HK-2 (cell line): ENCODE data around the gene ANXA2.
"Not testable (repeated sequence)": the region's sequence is repeated elsewhere in the genome, so short reads cannot be mapped to it uniquely, and the experiment has no call there.

ENCODE experiments used
- DNase-seq: peaks from one replicate; pipeline ENCODE4 v3.0.0-alpha.2; 2018; ENCODE audit not compliant: unreplicated experiment

Gene ANXA2

GRCh38 chr15:60343221-60343970 lies 54.4 kb downstream of the ANXA2 start:
- no peak for DNase-seq

- DNase-seq: no peak
Observed at GRCh38 chr15:60340207-60340921, 57.4 kb downstream of the ANXA2 start.

- no peak for DNase-seq
Observed at GRCh38 chr15:60339236-60339635, 58.5 kb downstream of the ANXA2 start.

GRCh38 chr15:60338810-60339209 lies 59.0 kb downstream of the ANXA2 start:
- no peak for DNase-seq

- DNase-seq: no peak
Observed at GRCh38 chr15:60337076-60337475, 60.7 kb downstream of the ANXA2 start.

GRCh38 chr15:60335296-60335695 lies 62.5 kb downstream of the ANXA2 start:
- DNase-seq: not testable (repeated sequence)

GRCh38 chr15:60328852-60329443 lies 68.8 kb downstream of the ANXA2 start:
- DNase-seq: no peak

- no peak for DNase-seq
Observed at GRCh38 chr15:60326824-60327654, 70.7 kb downstream of the ANXA2 start.

GRCh38 chr15:60326343-60326742 lies 71.4 kb downstream of the ANXA2 start:
- no peak for DNase-seq

- DNase-seq: no peak
Observed at GRCh38 chr15:60325905-60326304, 71.9 kb downstream of the ANXA2 start.

- no peak for DNase-seq
Observed at GRCh38 chr15:60324706-60325438, 72.9 kb downstream of the ANXA2 start.

- DNase-seq: no peak
Observed at GRCh38 chr15:60323322-60323721, 74.5 kb downstream of the ANXA2 start.

GRCh38 chr15:60320365-60320764 lies 77.4 kb downstream of the ANXA2 start:
- no peak for DNase-seq

- no peak for DNase-seq
Observed at GRCh38 chr15:60318216-60318867, 79.4 kb downstream of the ANXA2 start.

GRCh38 chr15:60316961-60317360 lies 80.8 kb downstream of the ANXA2 start:
- DNase-seq: no peak

GRCh38 chr15:60315878-60316277 lies 81.9 kb downstream of the ANXA2 start:
- DNase-seq: no peak

GRCh38 chr15:60313906-60314305 lies 83.9 kb downstream of the ANXA2 start:
- no peak for DNase-seq

- DNase-seq: no peak
Observed at GRCh38 chr15:60307034-60307433, 90.8 kb downstream of the ANXA2 start.

- DNase-seq: no peak
Observed at GRCh38 chr15:60301024-60301423, 96.8 kb downstream of the ANXA2 start.

GRCh38 chr15:60299452-60300047 lies 98.2 kb downstream of the ANXA2 start:
- no peak for DNase-seq
